Skeletal muscle satellite cell (primary cell): ENCODE data around the gene KIR3DL3.
"Not testable (repeated sequence)": the region's sequence is repeated elsewhere in the genome, so short reads cannot be mapped to it uniquely, and the experiment has no call there.

ENCODE experiments used
- H3K27me3 ChIP-seq: 2 replicates; pipeline ENCODE4 v1.7.0; 2013; ENCODE audit warnings: low read length; ENCODE audit not compliant: control insufficient read depth, insufficient read depth
- H3K36me3 ChIP-seq: 2 replicates; pipeline ENCODE4 v1.7.0; 2013; ENCODE audit warnings: mild to moderate bottlenecking, control low read depth, low read length; ENCODE audit not compliant: insufficient read depth
- H3K4me1 ChIP-seq: 2 replicates; pipeline ENCODE4 v1.7.0; 2013; ENCODE audit warnings: low read length; ENCODE audit not compliant: control insufficient read depth, insufficient read depth
- H3K4me2 ChIP-seq: 2 replicates; pipeline ENCODE4 v1.7.0; 2013; ENCODE audit warnings: mild to moderate bottlenecking, low read length
- H3K4me3 ChIP-seq: 2 replicates; pipeline ENCODE4 v1.7.0; 2013; ENCODE audit warnings: low read length
- H3K9ac ChIP-seq: 2 replicates; pipeline ENCODE4 v1.7.0; 2013; ENCODE audit warnings: mild to moderate bottlenecking, low read depth, low read length, moderate library complexity
- H3K9me3 ChIP-seq: replicated peaks from 2 replicates; pipeline ENCODE4 v1.7.0; 2013; ENCODE audit warnings: mild to moderate bottlenecking, control low read depth, low read length

The KIR3DL3 gene

GRCh38 chr19:54738715-54739114 is 14.5 kb downstream of the KIR3DL3 start:
- Histone ChIP-seq H3K4me3 (no peak overlapping the region), H3K4me1 (no peaks in the 10 kb centered on the region), H3K27me3 (no peaks in the 10 kb centered on the region), H3K9ac (no peak overlapping the region), H3K36me3 (no peaks in the 10 kb centered on the region), H3K9me3 (no peaks in the 10 kb centered on the region), H3K4me2 (no peak overlapping the region)

- H3K4me3 ChIP-seq: no peak overlapping the region
- H3K4me1 ChIP-seq: no peaks in the 10 kb centered on the region
Observed at GRCh38 chr19:54739587-54740497, 15.6 kb downstream of the KIR3DL3 start.

DNA sequence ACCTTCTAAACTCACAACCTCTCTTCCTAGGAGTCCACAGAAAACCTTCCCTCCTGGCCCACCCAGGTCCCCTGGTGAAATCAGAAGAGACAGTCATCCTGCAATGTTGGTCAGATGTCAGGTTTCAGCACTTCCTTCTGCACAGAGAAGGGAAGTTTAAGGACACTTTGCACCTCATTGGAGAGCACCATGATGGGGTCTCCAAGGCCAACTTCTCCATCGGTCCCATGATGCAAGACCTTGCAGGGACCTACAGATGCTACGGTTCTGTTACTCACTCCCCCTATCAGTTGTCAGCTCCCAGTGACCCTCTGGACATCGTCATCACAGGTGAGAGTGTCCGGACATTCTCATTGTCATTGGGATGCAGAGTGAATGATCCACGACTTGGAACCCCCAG is 17.7 kb downstream of the KIR3DL3 start:
- not testable (repeated sequence) for H3K9me3 ChIP-seq

More at GRCh38 chr19:54739587-54740497, 15.6 kb downstream of the KIR3DL3 start:
- no peak overlapping the region for H3K9ac ChIP-seq
- H3K36me3 ChIP-seq: no peaks in the 10 kb centered on the region
- no peak overlapping the region for H3K4me2 ChIP-seq
- no peaks in the 10 kb centered on the region for H3K27me3 ChIP-seq
- H3K9me3 ChIP-seq: no peaks in the 10 kb centered on the region

DNA sequence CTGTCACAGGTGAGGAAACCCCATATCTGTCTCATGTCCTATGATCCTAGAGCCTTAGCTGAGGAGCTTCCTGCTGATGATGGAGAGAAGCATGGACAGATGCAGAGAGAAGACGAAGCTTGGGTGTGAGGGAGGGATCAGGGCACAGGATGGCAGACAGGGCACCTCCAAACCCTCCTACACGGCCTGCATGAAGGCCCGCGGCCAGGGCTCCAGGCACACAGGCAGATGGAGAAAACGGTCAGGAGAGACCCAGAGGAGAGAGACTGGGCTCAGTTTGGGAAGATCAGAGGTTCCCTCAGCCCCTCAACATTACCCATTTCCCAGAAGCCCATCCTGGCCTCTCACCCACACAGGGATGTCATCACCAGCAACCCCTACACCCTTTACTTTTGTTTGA is 19.8 kb downstream of the KIR3DL3 start:
- not testable (repeated sequence) for H3K9me3 ChIP-seq

More for the DNA sequence above, 17.7 kb downstream of the KIR3DL3 start:
- not testable (repeated sequence) for H3K4me1 ChIP-seq, H3K36me3 ChIP-seq, H3K4me2 ChIP-seq, H3K9ac ChIP-seq, H3K27me3 ChIP-seq, H3K4me3 ChIP-seq

GRCh38 chr19:54747614-54748322 is 23.5 kb downstream of the KIR3DL3 start:
- not testable (repeated sequence) for H3K27me3 ChIP-seq, H3K9me3 ChIP-seq, H3K4me1 ChIP-seq, H3K36me3 ChIP-seq, H3K4me3 ChIP-seq, H3K4me2 ChIP-seq, H3K9ac ChIP-seq

More for the DNA sequence above, 19.8 kb downstream of the KIR3DL3 start:
- not testable (repeated sequence) for H3K4me2 ChIP-seq, H3K4me3 ChIP-seq, H3K9ac ChIP-seq, H3K27me3 ChIP-seq, H3K4me1 ChIP-seq, H3K36me3 ChIP-seq

DNA sequence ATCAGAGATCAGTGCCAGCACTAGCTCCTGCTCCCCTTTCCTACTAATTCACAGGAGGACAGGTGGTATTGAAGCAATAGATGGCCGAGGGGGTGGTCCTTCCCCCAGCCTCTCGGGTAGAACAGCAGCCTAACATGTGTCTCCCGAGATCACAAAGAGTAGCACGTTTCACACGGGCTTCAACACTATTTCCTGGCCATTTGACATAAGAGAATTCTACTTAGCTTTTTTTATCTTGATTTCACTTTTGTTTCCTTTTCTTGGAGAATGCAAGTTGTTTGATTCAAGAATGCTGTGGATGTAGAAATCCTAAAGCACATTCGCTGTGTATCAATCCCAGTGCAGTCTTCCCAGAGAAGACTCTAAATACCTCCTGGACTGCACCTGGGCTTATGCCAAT is 26.0 kb downstream of the KIR3DL3 start:
- H3K9ac ChIP-seq, H3K9me3 ChIP-seq, H3K4me2 ChIP-seq, H3K36me3 ChIP-seq, H3K4me3 ChIP-seq, H3K4me1 ChIP-seq, H3K27me3 ChIP-seq: not testable (repeated sequence)

DNA sequence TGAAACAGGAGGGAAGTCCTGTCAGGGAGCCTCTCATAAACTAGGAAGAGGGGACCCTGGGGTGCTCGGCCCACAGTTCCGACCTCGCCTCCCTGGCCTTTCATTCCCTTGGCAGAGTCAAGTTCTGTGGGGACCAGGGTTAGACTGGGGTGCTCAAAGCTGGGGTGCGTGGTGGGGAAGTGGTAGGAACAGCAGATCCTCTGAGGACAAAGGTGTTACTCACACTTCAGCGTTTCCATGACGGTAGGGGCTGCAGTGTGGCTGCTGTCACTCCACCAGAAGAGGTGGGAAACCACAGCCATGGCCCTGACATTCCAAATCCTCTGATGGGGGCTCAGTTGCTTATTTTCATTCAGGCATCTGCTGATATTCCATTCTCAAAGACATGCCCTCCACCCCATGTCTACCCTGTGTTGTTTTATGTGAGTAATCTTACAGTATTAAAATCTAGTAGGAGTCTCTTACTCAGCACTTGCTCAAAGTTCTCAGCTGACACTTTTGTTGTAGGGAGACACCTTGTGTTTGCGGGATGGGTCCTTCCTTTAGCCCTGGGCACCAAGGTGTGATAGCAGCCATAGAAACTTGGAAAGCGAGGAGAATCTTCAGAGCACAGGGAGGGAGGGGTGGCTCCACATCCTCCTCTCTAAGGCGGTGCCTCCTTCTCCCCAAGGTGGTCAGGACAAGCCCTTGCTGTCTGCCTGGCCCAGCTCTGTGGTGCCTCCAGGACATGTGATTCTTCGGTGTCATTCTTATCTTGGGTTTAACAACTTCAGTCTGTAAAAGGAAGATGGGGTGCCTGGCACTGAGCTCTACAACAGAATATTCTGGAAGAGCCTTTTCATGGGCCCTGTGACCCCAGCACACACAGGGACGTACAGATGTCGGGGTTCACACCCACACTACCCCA is 32.2 kb downstream of the KIR3DL3 start:
- not testable (repeated sequence) for H3K36me3 ChIP-seq, H3K9ac ChIP-seq

GRCh38 chr19:54758577-54758976 is 34.3 kb downstream of the KIR3DL3 start:
- H3K9ac ChIP-seq, H3K9me3 ChIP-seq, H3K36me3 ChIP-seq, H3K4me2 ChIP-seq, H3K4me3 ChIP-seq, H3K27me3 ChIP-seq, H3K4me1 ChIP-seq: not testable (repeated sequence)

More for the DNA sequence above, 32.2 kb downstream of the KIR3DL3 start:
- H3K4me1 ChIP-seq, H3K9me3 ChIP-seq, H3K27me3 ChIP-seq, H3K4me2 ChIP-seq, H3K4me3 ChIP-seq: not testable (repeated sequence)

GRCh38 chr19:54764219-54764618 is 40.0 kb downstream of the KIR3DL3 start:
- not testable (repeated sequence) for H3K9me3 ChIP-seq, H3K4me1 ChIP-seq, H3K9ac ChIP-seq, H3K27me3 ChIP-seq, H3K36me3 ChIP-seq, H3K4me2 ChIP-seq, H3K4me3 ChIP-seq

DNA sequence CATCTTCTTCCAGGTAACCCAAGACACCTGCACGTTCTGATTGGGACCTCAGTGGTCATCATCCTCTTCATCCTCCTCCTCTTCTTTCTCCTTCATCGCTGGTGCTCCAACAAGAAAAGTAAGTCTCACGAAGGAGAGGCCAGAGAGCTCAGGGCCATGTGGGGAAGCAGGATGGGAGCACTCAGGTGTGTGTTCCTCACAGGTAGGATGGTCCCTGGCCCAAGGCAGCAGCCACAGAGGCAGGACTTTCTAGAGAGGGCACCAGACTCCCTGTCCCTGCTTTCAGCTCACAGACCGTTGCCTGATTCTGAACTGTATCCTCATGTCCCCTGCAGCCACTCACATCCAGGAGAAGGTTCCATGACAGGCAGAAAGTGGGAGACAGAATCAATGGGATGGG is 42.2 kb downstream of the KIR3DL3 start:
- not testable (repeated sequence) for H3K36me3 ChIP-seq, H3K9ac ChIP-seq, H3K4me1 ChIP-seq, H3K4me3 ChIP-seq, H3K9me3 ChIP-seq, H3K27me3 ChIP-seq, H3K4me2 ChIP-seq

DNA sequence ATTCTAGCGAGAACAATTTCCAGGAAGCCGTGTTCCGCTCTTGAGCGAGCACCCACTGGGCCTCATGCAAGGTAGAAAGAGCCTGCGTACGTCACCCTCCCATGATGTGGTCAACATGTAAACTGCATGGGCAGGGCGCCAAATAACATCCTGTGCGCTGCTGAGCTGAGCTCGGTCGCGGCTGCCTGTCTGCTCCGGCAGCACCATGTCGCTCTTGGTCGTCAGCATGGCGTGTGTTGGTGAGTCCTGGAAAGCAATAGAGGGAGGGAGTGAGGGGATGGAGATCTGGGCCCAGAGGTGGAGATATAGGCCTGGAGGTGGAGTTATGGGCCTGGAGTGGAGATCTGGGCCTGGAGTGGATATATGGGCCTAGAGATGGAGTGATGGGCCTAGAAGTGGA is 45.4 kb downstream of the KIR3DL3 start, which contains the start of gene KIR2DL1:
Gene KIR2DL1, plus strand, starts transcription at position 148 of the 400 bp plus-strand sequence. Its CDS starts 58 bp downstream, at position 206.
- not testable (repeated sequence) for H3K27me3 ChIP-seq, H3K4me1 ChIP-seq, H3K36me3 ChIP-seq, H3K4me3 ChIP-seq, H3K9ac ChIP-seq, H3K9me3 ChIP-seq, H3K4me2 ChIP-seq
